ENCODE results near the gene TXNDC2.

TXNDC2 gene

DNA sequence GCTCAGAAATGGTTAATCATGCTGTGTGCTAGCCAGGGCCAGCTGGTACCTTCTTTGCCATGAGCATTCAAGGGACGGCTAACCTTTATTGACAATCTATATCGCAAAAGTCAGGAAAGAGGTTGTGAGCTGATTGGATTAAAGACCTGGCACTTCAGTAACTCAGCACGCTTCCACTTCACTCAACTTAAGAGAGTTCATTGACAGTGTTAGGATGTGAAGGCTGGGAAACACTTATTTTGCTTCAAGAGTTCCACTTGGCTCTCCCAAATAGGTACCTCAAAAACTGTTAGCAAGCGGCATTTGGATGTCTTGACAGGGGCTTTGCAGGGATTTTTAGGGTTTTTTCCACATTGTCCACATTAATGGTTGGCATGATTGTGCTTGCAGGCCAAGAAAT is 25.1 kb upstream of the TXNDC2 start:
- DNase-seq (ENCODE audit: low read depth) = no peak

DNA sequence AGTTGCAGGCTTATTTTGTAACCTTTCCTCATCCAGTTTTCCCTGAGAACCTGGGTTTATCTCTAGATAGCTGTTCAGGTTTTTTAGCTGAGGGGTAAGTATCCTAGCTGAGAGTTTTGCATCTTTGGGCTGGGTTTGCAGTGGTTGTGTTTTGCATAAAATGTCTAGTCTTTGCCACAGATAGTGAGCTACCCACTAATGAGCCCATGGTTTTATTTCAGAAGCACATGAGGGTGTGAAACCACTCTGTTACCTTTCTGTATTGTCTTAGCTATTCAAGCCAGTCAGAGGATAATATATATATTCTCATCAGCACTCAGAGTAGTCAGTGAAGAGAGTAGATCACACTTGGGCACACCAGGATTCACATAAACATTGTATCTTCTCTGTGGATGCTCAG is 24.6 kb upstream of the TXNDC2 start:
- DNase-seq (ENCODE audit: low read depth) = no peak

DNA sequence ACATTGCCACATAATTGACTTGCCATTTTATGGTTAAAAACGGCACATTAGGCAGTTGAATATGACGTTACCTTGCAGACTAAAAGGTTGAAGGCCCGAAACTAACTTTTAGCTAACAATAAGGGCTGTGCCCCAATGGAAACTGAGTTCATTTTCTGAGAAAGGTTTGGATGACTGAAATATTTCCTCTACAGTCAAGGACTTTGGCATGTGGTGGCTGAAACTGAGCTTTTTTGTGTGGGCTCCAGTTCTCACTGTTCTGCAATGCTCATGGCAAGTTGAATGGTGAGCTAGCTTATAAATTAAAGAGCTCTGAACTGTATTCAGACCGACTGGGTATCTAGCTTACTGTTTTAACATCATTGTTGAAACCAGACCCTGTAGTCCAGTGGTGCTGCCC is 23.8 kb upstream of the TXNDC2 start:
- no peak for DNase-seq (ENCODE audit: low read depth)

DNA sequence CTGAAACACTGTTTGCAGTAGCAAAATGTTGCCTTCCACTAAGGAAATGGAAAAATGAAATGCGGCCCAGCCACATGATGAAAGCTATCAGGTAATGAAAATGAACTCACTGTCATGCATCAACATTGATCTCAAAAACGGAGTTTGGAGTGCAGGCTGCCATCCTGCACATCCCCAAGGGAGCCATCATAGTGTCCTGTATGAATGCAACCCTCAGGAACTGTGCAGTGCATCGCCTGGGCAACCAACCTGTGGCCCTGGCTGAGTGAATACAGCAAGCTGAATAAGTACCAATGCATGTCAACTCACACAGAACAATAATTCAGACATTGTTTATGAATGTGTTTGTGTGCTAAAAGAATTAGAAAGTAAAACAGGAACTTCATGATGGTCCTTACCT is 23.1 kb upstream of the TXNDC2 start:
- DNase-seq (ENCODE audit: low read depth) = no peak

DNA sequence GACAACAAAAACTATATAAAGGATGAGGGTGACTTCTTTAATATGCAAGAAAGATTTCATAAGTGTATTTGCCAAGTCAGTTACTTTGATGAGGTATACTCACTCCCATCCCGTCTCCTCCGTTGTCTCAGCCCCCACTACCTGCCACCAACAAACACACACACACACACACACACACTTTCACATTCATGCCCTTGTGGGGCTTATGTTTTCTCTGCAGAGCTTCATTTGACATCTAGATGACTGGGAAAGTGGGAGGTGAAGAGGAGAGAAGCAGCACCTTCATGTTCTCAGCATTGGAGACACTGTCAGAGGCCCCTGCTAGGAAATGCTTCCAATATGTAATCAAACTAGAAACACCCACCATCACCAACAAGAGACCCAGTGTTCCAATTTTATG is 22.5 kb upstream of the TXNDC2 start:
- DNase-seq (ENCODE audit: low read depth) = no peak

DNA sequence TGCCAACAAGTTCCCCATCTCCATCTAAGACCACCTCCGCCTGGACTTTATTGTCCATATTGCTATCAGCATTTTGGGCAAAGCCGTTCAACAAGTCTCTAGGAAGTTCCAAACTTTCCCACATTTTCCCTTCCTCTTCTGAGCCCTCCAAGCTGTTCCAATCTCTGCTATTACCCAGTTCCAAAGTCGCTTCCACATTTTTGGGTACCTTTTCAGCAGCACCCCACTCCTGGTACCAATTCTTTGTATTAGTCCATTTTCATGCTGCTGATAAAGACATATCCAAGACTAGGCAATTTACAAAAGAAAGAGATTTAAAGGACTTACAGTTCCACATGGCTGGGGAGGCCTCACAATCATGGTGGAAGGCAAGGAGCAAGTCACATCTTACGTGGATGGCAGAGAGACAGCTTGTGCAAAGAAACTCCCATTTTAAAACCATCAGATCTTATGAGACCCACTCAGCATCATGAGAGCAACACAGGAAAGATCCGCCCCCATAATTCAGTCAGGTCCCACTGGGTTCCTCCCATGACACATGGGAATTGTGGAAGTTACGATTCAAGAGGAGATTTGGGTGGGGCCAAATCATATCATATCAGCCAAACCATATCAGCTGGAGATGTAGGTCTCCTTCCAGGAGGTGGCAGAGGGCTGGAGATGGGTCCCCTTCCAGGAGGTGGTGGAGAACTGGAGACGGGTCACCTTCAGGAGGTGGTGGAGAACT is 19.8 kb upstream of the TXNDC2 start:
- DNase-seq (ENCODE audit: low read depth) = no peak

DNA sequence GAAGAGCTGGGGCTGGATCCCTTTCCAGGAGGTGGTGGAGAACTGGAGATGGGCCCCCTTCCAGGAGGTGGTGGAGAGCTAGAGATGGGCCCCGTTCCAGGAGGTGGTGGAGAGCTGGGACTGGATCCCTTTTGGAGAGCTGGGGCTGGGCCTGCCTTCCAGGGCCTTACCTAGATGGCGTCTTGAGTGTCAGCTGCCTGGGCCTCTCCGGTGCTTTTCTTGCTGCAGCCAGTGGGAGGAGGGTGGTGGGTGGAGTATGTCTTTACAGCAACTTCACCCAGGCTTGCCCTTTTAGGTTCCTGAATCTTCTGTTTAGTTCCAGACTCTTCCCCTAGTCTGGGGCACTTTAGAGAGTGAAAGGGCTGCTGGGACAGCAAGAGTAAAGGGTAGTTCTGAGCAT is 19.1 kb upstream of the TXNDC2 start:
- no peak for DNase-seq (ENCODE audit: low read depth)

DNA sequence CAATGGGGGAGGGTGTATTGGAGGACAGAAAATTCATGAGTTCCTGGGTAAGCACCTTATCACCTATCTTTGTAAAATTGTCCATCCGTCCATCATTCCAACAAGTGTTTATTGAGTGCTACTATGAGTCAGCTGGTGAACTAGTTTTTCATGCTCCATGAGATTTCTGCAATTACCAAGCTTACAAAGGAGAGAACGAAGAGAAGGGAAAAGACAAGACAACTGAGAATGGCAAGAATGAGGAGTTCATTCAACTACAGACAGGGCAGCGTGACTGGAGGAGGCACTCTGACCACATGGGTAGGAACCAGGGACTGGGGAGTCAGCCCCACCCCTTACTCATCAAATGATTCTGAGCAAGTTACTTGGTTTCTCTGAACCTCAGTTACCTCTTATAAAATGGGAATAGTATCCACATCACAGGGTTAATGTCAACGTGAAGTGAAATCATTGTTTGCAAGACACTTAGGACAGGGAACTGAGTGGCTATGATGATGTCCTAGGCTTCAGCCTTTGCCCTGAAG is 18.6 kb upstream of the TXNDC2 start:
- no peak for DNase-seq (ENCODE audit: low read depth)

DNA sequence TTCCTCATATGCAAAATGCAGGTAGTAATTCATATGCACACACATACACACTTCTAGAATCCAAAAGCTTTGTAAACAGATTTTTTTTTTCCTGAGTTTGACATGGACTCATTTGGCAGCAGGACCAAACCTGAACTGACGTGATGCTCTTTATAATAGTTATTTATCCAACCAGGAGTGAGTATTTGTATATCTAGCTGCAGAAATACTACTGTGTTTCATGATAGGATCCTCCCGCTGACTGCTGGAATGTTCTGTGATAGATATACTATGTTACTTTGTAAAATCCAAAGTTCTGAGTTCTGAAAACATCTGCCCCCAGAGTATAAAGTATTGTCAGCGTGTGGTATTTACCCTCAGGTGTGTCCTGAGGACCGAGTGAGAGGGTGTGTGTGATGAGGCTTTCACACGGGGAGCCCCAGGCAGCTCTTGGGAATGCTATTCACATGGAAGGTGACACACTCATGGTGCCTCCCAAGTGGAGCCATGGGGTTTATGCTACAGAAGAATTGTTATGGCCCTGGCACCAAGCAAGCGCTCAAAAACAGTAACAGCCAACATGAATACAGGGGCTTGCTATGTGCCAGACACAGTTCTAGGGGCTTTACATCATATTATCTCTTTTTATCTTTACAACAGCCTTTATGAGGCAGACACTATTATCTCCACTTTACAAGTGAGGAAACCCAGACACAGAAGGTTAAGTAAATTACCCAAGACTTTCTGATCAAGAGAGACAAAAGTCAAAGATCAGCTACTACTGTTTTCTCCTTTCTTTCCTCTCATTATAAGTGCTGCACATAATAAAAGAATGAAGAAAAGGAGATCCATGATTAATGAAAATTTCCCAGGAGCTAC is 16.7 kb upstream of the TXNDC2 start:
- no peak for DNase-seq (ENCODE audit: low read depth)

DNA sequence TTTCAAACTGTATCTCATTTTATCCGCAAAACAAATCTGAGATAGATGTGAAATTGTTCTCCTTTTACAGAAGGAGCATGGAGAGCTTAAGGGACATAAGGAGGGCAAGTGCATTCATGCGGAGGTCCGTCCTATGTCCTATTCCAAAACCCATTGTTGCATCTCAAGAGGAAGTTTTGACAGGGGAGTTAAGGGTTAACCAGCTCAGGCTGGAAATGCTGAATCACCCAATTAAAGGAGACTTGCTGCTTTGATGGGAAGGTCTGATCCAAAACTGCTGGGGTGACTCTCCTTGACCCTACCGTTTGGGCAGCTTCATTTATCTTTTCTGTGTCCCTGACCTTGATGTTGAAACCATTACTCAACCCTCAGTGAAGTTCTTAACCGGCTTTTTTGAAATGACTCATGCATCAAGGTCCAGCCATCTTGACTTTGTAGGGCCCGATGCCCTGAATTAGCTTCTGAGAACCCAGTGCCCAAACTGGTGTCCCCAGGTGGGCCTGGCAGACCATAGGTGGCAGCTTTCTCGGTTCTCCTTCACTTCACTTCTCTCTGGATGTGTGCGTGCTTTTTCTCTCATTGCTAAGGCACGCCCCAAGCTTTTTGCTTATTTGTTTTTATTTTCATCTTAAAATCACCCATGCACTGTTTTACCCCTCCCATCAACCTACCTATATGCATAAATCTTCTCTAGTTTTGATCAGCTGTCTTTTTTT is 15.9 kb upstream of the TXNDC2 start:
- no peak for DNase-seq (ENCODE audit: low read depth)

DNA sequence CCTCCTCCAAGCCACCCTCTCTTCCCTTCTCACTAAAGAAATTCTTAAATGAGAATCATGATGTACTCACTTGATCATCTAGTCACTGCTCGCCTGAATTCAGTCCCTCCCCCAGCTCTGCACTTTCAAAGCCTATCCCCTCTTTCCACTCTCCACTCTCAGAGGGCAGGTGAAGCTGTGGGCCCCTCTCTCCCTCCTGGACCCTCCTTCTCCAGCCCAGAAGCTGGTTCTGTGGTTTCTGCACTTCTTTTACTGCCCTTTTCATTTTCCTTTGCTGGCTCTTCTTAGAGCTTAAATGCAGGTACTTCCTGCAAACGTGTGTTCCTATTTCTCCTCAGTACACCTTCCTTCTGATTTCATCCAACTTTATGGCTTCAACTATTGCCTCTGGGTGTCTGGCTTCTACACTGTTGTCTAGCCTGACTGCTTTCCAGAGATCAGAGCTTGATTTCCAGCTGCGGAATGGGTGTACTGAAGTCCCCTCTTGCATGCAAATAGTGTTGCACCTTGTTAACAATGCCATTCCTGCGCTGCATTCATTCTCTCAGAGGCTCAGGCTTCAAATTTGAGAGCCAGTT is 15.3 kb upstream of the TXNDC2 start:
- no peak for DNase-seq (ENCODE audit: low read depth)

DNA sequence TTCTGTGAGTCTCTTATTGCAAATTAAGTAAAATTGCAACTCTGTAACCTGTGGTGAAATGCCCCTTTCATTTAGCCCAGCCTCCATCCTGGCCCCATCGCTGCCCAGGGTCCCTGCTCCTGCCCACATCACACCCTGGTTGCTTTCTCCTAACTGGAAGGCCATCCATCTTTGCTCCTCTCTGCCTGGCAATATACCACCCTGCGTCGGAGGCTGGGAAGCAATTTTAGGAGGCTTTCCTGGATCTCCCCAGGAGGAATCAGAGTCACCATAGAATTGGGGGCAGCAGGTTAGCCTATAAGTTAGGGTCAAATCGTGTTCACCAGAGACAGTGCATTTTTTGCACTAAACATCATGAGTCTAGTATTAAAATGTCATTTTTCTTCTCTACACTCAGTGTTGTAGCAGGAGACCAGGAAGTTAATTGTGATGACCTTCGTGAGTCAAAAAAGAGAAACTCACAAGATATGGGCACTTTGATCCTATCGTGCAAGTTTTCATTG is 14.5 kb upstream of the TXNDC2 start:
- no peak for DNase-seq (ENCODE audit: low read depth)

DNA sequence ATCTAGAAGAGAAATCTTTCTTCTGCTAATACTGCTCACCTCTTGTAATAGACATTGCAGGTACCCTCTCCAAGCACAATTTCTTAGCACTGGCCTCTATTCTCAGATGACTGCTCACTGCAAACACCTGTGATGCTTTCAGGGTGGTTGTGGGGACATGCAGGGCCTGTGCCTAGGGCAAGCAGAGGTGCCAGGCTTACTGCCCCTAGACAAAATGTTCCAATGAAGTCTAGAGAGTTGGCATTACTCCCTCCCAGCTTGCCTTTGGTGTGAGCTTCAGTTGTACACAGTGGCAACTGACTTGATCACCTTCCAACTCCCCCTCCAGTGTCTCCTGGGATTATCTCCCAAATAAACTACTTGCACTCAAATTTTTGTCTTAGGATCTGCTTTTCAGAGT is 12.9 kb upstream of the TXNDC2 start:
- no peak for DNase-seq (ENCODE audit: low read depth)

DNA sequence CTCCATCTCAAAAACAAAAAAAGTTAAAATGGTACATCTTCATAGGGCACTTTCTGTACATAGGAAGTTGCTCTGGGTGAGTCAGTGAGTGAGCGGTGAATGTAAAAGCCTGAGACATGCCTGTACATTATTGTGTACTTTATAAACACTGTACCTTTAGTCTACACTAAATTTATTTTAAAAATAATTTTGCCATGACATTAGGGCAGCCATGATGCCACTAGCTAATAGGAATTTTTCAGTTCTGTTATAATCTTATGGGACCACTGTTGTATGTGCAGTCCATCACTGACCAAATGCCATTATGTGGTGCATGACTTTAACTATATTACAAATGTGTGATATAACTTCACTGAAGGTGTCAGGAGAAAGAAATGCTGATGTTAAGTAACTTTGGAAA is 11.0 kb upstream of the TXNDC2 start:
- no peak for DNase-seq (ENCODE audit: low read depth)

DNA sequence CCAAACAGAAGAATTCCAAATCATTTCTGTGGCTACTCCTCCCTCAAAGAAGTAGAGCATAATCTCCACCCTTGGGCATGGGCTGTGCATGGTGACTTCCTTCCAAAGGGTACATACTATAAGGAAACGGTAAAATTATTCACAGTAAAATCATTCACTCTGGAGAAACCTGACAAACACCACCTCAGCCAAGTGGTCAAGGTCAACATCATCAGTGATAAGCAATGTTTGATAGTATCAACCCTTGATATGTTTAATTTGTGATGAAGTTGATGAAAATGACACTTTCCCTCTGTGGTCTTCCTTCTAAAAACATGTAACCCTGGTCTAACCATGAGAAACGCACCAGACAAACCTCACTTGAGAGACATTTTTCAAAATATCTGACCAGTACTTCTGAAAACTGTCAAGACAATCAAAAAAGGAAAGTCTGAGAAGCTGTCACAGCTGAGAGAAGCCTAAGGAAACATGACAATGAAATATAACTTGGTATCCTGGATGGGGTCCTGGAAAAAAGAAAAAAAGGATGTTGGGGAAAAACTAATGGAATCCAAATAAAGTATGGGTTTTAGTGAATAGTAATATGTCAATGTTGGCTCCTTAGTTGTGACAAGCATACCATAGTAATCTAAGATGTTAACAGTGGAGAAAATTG is 9.4 kb upstream of the TXNDC2 start:
- no peak for DNase-seq (ENCODE audit: low read depth)

DNA sequence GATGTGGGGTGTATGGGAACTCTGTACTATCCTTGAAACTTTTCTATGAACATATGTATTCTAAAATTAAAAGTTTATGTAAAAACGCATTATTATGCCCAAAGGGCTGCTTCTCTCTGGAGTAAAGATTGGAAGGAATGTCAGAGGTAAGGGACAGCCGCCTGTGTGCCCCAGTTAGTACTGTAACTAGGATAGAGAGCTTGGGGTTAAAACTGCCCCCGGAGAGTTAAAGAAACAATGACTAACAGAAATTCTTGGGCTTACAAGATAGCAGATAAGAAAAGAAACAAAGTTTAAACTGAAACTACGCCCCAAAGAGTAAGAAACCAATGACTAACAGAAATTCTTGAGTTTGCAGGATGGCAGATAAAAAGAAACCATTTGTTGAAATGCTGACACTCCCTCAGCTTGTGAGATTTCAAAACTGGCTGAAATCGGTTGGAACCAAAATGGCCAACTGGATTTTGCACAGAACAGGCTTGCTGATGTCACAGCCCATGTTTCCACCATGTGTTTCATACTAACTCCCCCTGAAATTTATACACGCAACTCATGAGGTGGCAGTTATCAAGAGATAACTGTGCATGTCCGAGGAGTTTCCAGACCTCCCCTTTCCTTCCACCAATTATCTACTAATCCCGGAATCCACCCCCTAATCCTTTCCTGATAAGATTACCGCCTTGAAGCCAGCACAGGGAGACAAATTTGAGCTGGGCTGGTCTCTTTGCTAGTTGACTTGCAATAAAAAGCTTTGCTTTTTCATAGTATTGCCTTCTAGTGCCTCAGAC is 8.7 kb upstream of the TXNDC2 start:
- DNase-seq (ENCODE audit: low read depth) = no peak

DNA sequence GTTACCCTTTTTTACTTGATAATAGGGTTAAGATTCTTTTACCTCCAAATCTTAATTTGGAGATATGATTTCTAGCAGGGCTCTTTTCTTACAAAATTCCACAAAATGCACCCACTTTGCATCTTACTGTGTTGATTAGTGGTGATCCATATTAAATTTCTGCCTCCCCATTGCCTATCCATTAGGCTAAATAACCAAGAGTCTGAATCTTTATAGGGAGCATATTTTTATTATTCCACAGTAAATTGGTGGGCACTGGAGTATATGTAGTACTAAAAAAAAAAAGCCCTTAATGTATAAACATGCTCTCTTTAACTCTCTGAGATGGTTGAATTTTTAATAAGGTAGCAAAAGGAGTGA is 8.1 kb upstream of the TXNDC2 start:
- DNase-seq (ENCODE audit: low read depth) = no peak

DNA sequence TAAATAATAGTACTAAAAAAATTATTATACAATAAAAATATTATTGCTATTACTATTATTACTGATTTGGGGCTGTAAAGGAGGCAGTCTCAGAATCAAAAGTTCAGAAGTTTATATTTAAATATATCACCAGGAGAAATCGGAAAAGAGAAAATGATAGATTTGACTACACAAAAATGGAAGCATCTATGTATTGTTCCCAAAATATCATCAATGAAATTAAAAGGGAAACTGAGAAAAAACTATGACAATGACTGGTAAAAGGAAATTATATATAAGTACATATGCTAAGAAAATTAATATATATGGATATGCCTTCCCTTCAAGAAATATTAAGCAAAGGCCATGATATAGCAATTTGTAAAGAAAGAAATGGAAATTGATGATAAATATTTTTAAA is 7.7 kb upstream of the TXNDC2 start:
- no peak for DNase-seq (ENCODE audit: low read depth)

DNA sequence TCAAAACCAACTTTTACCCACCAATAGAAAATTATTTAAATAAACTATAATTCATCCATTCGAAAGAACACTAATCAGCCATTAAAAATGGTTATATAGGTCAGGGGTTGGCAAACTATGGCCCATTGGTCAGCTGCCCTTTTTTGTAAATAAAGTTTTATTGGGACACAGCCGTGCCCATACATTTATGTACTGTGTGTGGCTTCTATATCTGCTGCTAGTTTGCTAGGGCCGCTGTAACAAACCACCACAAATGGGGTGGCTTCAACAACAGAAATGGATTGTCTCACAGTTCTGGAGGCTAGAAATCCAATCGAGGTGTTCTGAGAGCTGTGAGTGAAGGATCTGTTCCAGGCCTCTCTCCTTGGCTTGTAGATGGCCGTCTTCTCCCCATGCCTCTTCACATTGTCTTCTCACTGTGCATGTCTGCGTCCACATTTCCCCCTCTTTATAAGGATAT is 7.0 kb upstream of the TXNDC2 start:
- DNase-seq (ENCODE audit: low read depth) = no peak

DNA sequence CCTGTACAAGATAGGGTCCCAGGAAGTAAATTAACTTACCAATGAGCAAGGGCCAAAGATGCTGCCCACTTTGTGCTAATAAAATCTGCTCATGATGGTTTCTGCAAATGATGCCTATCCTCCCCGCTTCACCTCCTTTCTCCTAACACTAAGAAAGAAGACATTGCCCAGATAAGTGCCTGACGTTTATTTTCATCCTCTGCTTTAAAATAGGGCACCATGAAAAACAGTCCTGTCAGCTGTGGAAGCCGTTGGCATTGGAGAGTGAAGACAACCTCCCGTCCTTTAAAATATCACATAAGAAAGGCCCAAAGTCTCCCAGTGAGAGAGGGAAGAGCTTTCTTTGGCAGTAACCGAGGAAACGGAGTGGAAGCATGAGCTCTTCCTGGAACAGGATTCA is 1.7 kb upstream of the TXNDC2 start:
- no peak for DNase-seq (ENCODE audit: low read depth)
